ENCODE results near the gene TRIM52.

The TRIM52 gene

DNA sequence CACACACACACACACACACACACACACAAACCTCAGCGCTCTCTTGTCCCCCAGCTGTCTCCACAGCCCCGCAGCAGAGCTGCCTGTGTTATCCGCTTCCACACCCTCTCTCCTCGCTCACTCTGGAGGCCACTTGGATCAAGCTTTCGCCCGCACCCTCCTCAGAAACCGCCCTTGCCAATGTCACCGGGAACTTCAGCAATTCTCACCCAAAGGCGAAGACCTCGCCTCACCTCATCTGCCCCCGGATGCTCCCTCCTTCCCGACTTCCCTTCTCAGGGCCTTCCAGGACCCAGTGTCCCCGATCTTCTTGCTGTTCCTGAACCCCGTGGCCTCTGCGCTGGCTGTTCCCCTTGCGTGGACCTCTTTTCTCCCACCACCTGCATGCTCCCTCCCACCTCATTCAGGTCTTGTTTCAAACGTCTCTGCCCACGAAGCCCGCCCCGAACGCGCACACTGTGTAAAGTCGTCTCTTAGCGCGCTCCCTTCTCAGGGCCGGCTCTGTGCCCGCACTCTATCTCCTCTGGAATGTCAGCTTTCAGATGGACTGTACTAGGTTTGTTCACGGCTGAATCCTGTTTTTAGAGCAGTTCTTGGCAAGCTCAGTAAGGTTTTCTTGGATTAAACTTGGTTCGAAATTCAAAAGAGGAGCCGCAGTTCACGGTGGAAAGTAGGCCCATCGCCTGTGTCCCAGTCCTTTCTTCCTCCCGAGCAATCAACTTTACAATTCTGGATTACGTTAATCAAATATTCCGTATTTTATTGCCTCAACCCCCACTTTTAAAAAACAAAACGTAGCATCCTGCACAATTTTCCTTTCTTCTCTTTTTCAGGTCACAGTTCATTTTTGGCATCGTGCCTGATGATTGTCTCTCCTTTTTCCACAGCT is 54.9 kb downstream of the TRIM52 start:
- peak; percentile 4; the same call in 2 of the 3 replicates for ATAC-seq
- TF ChIP-seq, protein P1, sequence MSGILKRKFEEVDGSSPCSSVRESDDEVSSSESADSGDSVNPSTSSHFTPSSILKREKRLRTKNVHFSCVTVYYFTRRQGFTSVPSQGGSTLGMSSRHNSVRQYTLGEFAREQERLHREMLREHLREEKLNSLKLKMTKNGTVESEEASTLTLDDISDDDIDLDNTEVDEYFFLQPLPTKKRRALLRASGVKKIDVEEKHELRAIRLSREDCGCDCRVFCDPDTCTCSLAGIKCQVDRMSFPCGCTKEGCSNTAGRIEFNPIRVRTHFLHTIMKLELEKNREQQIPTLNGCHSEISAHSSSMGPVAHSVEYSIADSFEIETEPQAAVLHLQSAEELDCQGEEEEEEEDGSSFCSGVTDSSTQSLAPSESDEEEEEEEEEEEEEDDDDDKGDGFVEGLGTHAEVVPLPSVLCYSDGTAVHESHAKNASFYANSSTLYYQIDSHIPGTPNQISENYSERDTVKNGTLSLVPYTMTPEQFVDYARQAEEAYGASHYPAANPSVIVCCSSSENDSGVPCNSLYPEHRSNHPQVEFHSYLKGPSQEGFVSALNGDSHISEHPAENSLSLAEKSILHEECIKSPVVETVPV (CRISPR knock-in tag; IDR thresholded peaks at IDR 0.05) = no peak
- TF ChIP-seq ARNTL (CRISPR knock-in tag; IDR thresholded peaks at IDR 0.05; ENCODE audit: borderline replicate concordance, low read depth) = no peak
- no peak for TF ChIP-seq ISL1 (CRISPR knock-in tag; IDR thresholded peaks at IDR 0.05)
- no peak for TF ChIP-seq PATZ1 (CRISPR knock-in tag; IDR thresholded peaks at IDR 0.05; ENCODE audit: borderline replicate concordance)
- no peak for TF ChIP-seq GLIS3 (CRISPR knock-in tag; IDR thresholded peaks at IDR 0.05)
- no peak for TF ChIP-seq ZFP30 (CRISPR knock-in tag; IDR thresholded peaks at IDR 0.05)
- TF ChIP-seq, protein P2, sequence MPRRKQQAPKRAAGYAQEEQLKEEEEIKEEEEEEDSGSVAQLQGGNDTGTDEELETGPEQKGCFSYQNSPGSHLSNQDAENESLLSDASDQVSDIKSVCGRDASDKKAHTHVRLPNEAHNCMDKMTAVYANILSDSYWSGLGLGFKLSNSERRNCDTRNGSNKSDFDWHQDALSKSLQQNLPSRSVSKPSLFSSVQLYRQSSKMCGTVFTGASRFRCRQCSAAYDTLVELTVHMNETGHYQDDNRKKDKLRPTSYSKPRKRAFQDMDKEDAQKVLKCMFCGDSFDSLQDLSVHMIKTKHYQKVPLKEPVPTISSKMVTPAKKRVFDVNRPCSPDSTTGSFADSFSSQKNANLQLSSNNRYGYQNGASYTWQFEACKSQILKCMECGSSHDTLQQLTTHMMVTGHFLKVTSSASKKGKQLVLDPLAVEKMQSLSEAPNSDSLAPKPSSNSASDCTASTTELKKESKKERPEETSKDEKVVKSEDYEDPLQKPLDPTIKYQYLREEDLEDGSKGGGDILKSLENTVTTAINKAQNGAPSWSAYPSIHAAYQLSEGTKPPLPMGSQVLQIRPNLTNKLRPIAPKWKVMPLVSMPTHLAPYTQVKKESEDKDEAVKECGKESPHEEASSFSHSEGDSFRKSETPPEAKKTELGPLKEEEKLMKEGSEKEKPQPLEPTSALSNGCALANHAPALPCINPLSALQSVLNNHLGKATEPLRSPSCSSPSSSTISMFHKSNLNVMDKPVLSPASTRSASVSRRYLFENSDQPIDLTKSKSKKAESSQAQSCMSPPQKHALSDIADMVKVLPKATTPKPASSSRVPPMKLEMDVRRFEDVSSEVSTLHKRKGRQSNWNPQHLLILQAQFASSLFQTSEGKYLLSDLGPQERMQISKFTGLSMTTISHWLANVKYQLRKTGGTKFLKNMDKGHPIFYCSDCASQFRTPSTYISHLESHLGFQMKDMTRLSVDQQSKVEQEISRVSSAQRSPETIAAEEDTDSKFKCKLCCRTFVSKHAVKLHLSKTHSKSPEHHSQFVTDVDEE (CRISPR knock-in tag; IDR thresholded peaks at IDR 0.05) = no peak
- TF ChIP-seq POU6F1 (CRISPR knock-in tag; IDR thresholded peaks at IDR 0.05; ENCODE audit: borderline replicate concordance, low read depth) = no peak
- no peak for TF ChIP-seq RARB (CRISPR knock-in tag; IDR thresholded peaks at IDR 0.05)
- TF ChIP-seq TCF4 (CRISPR knock-in tag; IDR thresholded peaks at IDR 0.05; ENCODE audit: borderline replicate concordance) = no peak
- no peak for TF ChIP-seq ESRRG (CRISPR knock-in tag; IDR thresholded peaks at IDR 0.05)
- TF ChIP-seq ZFP3 (CRISPR knock-in tag; IDR thresholded peaks at IDR 0.05) = no peak
- no peak for TF ChIP-seq TOX (CRISPR knock-in tag; IDR thresholded peaks at IDR 0.05; ENCODE audit: borderline replicate concordance)
- TF ChIP-seq CREB5 (CRISPR knock-in tag; IDR thresholded peaks at IDR 0.05; ENCODE audit: low read depth) = no peak
- TF ChIP-seq CSDC2 (CRISPR knock-in tag; IDR thresholded peaks at IDR 0.05) = no peak
- no peak for TF ChIP-seq PPARA (CRISPR knock-in tag; IDR thresholded peaks at IDR 0.05; ENCODE audit: borderline replicate concordance)
- no peak for TF ChIP-seq ZNF565 (CRISPR knock-in tag; conservative IDR thresholded peaks at IDR 0.05; ENCODE audit: low read depth)
- no peak for TF ChIP-seq ZNF8 (CRISPR knock-in tag; IDR thresholded peaks at IDR 0.05)
- no peak for TF ChIP-seq SNAI2 (CRISPR knock-in tag; IDR thresholded peaks at IDR 0.05)
